GM21526 (cell line): ENCODE measurements around the gene KBTBD4.
"Not testable (repeated sequence)": the region's sequence is repeated elsewhere in the genome, so short reads cannot be mapped to it uniquely, and the experiment has no call there.

Experiments
- ATAC-seq: cut with Tn5 transposase; IDR thresholded peaks from one replicate; pipeline ENCODE4 v1.9.1; 2021; ENCODE audit warnings: moderate library complexity; ENCODE audit not compliant: unreplicated experiment, low FRiP score

Gene KBTBD4

DNA sequence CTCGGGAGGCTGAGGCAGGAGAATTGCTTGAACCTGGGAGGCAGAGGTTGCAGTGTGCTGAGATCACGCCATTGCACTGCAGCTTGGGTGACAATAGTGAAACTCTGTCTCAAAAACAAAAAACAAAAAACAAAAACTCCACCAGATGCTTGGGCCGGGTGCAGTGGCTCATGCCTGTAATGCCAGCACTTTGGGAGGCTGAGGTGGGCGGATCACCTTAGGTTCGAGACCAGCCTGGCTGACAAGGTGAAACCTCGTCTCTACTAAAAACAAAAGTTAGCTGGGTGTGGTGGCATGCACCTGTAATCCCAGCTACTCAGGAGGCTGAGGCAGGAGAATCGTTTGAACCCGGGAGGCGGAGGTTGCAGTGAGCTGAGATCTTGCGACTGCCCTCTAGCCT is 14.4 kb downstream of the KBTBD4 start:
- not testable (repeated sequence) for ATAC-seq

- not testable (repeated sequence) for ATAC-seq
Measured at GRCh38 chr11:47562393-47562792, 16.4 kb downstream of the KBTBD4 start.

DNA sequence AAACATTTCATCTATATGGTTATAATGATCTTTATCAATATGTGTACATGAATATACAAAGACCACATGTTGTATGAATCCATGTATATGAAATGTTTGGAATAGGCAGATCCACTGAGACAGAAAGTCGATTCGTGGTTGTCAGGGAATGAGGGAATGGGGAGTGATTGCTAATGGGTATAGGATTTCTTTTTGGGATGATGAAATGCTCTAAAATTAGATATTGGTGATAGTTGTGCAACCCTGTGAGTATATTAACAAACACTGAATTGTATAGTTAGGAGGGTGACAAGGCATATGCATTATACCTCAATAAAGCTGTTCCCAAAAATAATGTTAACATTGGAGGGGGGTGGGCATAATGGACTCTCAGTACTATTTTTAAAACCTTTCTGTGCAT is 18.3 kb downstream of the KBTBD4 start:
- no peak for ATAC-seq

DNA sequence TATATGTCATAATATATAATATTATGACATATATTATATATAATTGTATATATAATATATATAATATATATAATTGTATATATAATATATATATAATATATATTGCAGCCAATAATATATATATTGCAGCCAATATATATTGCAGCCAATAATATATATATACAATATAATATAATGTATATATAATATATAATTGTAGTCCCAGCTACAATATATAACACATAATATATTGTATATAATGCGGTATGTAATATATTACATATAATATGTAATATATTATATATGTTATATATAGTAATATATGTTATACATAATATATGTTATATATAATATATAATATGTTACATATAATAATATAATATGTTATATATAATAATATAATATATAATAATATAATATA is 20.1 kb downstream of the KBTBD4 start:
- ATAC-seq: no peak

- ATAC-seq: not testable (repeated sequence)
Measured at GRCh38 chr11:47557004-47557403, 21.8 kb downstream of the KBTBD4 start.

- ATAC-seq: peak; percentile 11
Measured at GRCh38 chr11:47553406-47553743, 25.4 kb downstream of the KBTBD4 start.

DNA sequence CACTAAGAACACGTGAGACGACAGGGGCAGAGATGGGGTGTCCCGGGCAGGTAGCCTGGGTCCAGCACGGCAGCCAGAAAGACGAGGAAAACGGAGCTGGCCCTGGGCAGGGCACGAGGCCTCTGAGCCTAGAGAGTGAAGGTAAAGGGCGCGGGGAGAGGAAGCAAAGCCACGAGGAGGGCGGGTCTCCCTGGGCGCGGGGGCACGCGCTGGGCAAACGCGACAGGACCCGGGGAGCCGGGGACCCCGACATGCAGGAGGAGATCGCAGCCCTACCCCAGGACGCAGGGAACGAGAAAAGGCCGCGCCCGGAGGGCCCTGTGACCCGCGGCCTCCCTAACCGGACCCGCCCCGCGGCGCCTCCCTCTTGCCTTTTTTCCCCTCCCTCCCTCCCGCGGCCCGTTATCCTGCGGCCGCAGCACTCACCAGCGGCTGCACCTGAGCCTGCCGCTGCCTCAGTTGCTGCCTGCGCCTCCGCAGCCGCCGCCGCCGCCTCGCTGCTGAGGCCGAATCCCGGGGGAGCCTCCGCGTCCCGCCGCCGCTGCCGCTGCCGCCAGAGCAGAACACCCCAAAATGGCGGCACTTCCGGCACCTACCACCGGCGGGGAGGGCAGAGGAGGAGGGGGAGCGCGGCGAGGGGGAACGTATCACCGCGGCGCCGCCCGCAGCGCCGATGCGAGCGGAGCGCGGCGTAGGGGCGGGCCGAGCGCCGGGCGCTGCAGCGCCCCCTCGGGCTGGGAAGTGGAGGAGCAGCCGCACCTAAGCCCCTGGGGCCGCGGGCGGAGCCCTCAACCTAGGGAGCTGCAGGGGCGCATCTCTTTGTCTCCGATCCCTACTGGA is 26.0 kb downstream of the KBTBD4 start, which contains the start of gene CELF1:
Gene CELF1 (minus strand): TSS at position 567 of the 840 bp plus-strand sequence. CDS start 53,609 bp downstream, outside the sequence.
- peak; percentile 84 for ATAC-seq

DNA sequence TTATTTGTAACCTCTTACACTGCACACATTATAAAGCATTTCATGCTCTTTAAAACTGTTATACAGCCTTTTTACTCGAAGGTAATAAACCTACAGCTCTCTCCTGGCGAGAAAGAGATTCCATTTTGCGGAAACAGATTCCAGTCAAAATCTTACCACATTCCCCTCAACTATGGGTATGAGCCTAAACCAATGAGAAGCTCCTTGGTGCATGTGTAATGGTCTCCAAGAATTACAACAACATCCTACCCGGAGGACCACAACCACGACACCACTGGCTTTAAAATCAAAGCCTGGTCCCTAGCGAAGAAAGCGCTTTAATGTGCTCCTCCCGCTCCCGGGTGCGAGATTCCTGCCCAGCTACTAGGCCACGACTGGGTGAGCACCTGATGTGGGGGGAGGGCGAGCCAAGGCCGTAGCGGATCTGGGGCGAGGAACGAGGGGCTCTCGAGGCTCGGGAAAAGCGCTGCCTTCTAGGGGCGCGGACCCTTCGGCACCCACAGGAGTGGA is 26.7 kb downstream of the KBTBD4 start:
- ATAC-seq: peak; percentile 7

- no peak for ATAC-seq
Measured at GRCh38 chr11:47551086-47551485, 27.7 kb downstream of the KBTBD4 start.

- ATAC-seq: no peak
Measured at GRCh38 chr11:47550288-47551047, 28.3 kb downstream of the KBTBD4 start.

- ATAC-seq: not testable (repeated sequence)
Measured at GRCh38 chr11:47546274-47546673, 32.5 kb downstream of the KBTBD4 start.

GRCh38 chr11:47545298-47545697 is 33.5 kb downstream of the KBTBD4 start:
- ATAC-seq: no peak

- no peak for ATAC-seq
Measured at GRCh38 chr11:47541070-47541469, 37.7 kb downstream of the KBTBD4 start.

DNA sequence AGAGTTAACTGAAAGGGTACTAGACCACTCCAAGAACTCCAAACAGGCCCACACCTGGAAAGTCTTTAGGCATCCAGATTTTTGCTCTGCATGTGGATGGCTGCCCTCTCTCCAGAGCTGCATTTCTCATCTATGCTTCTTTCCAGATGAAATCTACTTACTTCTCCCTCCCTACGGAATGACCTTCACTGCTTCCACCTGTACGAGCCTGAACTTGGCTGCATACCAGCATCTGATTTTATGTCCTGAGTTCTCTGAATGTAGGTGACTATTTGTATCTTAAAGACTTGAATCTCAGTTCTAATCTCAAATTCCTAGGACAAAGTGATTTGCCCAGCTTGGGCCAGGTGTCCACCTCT is 39.1 kb downstream of the KBTBD4 start:
- no peak for ATAC-seq

- ATAC-seq: no peak
Measured at GRCh38 chr11:47538741-47539565, 39.8 kb downstream of the KBTBD4 start.

DNA sequence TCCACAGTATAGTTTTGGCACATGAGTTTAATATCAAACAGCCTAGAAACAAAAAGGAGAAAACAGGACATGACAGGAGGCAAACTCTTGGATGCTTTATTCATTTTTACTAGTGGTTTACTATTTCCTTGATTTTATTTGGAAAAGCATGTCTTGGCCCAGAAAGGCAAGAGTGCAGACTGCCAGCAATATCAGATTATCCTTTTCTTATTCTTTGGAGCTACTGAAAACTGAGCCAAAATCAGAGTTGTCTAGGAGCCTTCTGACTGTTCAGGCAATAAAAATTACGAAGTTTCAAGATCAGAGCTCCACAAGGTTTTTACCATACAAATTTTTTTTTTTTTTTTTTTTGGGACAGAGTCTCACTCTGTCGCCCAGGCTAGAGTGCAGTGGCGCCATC is 41.9 kb downstream of the KBTBD4 start:
- ATAC-seq: no peak

DNA sequence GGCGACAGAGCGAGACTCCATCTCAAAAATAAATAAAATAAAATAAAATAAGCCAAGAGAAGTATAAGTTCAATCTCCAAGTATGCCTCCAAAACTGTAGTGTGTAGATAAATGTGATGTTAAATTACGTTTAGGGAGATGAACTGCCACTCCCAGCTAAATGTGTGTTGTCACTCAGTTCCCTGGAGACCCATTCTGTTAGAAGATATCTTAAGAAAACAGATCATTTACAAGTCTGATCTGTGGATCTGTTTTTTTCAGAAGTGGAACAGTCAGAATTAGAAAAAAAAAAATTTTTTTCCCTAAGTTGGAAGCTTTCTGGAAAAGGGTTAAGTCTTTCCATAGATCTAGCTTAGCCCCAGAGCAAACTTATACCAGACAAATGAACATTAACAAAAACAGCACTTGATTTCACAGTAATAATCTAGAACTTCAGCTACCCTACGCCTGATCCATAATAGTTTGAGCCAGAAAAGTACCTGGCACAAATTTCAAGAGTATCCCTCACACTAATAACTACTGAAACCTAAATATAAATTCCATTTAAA is 44.0 kb downstream of the KBTBD4 start:
- ATAC-seq: no peak

- ATAC-seq: no peak
Measured at GRCh38 chr11:47533690-47534151, 45.0 kb downstream of the KBTBD4 start.

DNA sequence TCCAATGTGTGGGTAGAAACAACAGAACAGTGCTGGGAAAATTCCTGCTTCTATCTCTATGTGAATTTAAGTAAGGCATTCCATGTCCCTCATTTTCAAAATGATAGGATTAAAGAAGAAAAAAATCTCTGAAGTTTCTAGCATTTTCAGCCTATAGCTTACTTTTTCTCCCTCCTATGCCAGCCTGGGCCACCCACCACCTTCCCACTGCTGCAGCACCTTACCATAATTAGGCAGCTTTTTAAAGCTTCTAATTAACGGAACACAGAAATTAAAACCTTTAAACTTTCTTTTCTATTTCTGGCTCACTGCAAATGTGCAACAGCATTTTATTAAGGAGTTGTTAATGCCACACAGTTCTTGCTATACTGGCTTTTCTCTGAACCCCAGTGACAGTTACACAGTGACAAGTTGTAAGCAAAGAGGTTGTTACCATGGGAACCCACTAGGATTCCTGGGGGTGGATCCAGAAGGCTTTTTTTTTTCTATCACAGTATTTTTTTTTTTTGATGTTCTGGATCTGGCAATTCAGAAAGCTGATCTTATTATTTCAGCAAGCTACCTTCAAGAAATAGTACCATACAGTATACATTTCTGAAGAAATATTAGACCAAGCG is 46.1 kb downstream of the KBTBD4 start:
- no peak for ATAC-seq

- ATAC-seq: no peak
Measured at GRCh38 chr11:47531666-47532065, 47.1 kb downstream of the KBTBD4 start.
